OCI-LY1 (cell line): ENCODE results near the gene GRPEL1.

Source experiments
- EZH2 ChIP-seq: fragments of 200-600 bp; sonication (generic), shearing (Covaris generic); IDR thresholded peaks from 2 replicates; pipeline ENCODE4 v1.8.0; 2017; ENCODE audit warnings: borderline replicate concordance, mixed run types, mild to moderate bottlenecking, antibody characterized with exemption, low read length, moderate library complexity, mixed read lengths
- TF ChIP-seq, protein P1 (sequence below): fragments of 200-600 bp; sonication (generic), shearing (Covaris generic); IDR thresholded peaks from 2 replicates; pipeline ENCODE4 v1.5.1; 2017; ENCODE audit warnings: mild to moderate bottlenecking, antibody characterized with exemption, low read length, moderate library complexity, mixed read lengths

- TF ChIP-seq, protein P1, sequence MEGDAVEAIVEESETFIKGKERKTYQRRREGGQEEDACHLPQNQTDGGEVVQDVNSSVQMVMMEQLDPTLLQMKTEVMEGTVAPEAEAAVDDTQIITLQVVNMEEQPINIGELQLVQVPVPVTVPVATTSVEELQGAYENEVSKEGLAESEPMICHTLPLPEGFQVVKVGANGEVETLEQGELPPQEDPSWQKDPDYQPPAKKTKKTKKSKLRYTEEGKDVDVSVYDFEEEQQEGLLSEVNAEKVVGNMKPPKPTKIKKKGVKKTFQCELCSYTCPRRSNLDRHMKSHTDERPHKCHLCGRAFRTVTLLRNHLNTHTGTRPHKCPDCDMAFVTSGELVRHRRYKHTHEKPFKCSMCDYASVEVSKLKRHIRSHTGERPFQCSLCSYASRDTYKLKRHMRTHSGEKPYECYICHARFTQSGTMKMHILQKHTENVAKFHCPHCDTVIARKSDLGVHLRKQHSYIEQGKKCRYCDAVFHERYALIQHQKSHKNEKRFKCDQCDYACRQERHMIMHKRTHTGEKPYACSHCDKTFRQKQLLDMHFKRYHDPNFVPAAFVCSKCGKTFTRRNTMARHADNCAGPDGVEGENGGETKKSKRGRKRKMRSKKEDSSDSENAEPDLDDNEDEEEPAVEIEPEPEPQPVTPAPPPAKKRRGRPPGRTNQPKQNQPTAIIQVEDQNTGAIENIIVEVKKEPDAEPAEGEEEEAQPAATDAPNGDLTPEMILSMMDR: no peak
- no peak for TF ChIP-seq EZH2
These were observed 17.3 kb downstream of the GRPEL1 start for GRCh38 chr4:7050481-7051143.
